Measurements from ENCODE around the gene TMEM134. TPM values are rescaled to one million over a fixed set of nuclear protein-coding genes. Genes with fewer than 3 reads are reported as not detected.

TMEM134 gene
- polyA plus RNA-seq, 4 donors: 41.7 to 80.2 (median 64.6) TPM

DNA sequence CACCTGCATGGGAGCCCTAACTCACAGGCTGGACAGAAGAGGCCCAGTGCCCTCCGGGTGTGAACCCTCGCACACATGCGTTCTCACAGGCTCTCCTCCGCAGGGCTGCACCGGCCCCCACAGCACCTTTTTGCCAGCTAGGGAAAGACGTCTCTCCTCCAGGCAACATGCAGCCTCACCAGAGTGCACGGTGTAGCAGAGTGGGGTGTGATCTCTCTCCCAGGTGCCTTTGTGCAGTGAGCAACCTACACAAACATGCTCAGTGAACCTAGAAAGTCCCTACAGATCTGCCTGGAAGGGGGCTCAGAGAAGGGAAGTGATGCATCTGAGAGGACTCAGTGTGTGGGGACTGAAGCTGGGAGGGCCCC is 57.3 kb downstream of the TMEM134 start:
- no peak for DNase-seq (ENCODE audit: low read depth in 4 of 4, low spot score in 2 of 4)

Other genes starting within 250 kb of the TMEM134 start
- gene GRK2, start 202.8 kb downstream of the TMEM134 start, polyA plus RNA-seq (ENCODE audit: insufficient read length in 4 of 4): 10 to 100 TPM; 51.5 to 68.7 (median 53.0) TPM
- 10 to 100 TPM; 17.4 to 60.8 (median 40.3) TPM for gene ANKRD13D, start 179.9 kb downstream of the TMEM134 start, polyA plus RNA-seq (ENCODE audit: insufficient read length in 4 of 4)
- 10 to 100 TPM; 17.4 to 37.5 (median 28.5) TPM for gene SSH3, start 165.7 kb downstream of the TMEM134 start, polyA plus RNA-seq (ENCODE audit: insufficient read length in 4 of 4)
- 10 to 100 TPM; 18.8 to 40.4 (median 33.4) TPM for gene POLD4, start 115.7 kb downstream of the TMEM134 start, polyA plus RNA-seq (ENCODE audit: insufficient read length in 4 of 4)
- 1 to 10 TPM; 4.9 to 9.2 (median 5.8) TPM for gene CLCF1, start 95.7 kb downstream of the TMEM134 start, polyA plus RNA-seq (ENCODE audit: insufficient read length in 4 of 4)
- 10 to 100 TPM; 16.7 to 34.8 (median 28.9) TPM for gene RAD9A, start 77.3 kb downstream of the TMEM134 start, polyA plus RNA-seq (ENCODE audit: insufficient read length in 4 of 4)
- gene PPP1CA, start 67.4 kb downstream of the TMEM134 start, polyA plus RNA-seq (ENCODE audit: insufficient read length in 4 of 4): 100 to 1,000 TPM; 150 to 187 (median 162) TPM
- 10 to 100 TPM in 2 of 4 donors, 1 to 10 TPM in 2; 3.0 to 11.7 (median 6.7) TPM for gene TBC1D10C, start 65.2 kb downstream of the TMEM134 start, polyA plus RNA-seq (ENCODE audit: insufficient read length in 4 of 4)
- 1 to 10 TPM; 1.3 to 5.0 (median 3.1) TPM for gene CARNS1, start 53.6 kb downstream of the TMEM134 start, polyA plus RNA-seq (ENCODE audit: insufficient read length in 4 of 4)
- gene RPS6KB2, start 40.8 kb downstream of the TMEM134 start, polyA plus RNA-seq (ENCODE audit: insufficient read length in 4 of 4): 10 to 100 TPM; 40.5 to 48.6 (median 44.9) TPM
- 1 to 10 TPM; 1.3 to 2.5 (median 2.2) TPM for gene PTPRCAP, start 31.6 kb downstream of the TMEM134 start, polyA plus RNA-seq (ENCODE audit: insufficient read length in 4 of 4)
- gene CORO1B, start 25.8 kb downstream of the TMEM134 start, polyA plus RNA-seq (ENCODE audit: insufficient read length in 4 of 4): 10 to 100 TPM; 57.9 to 94.3 (median 77.1) TPM
- gene GPR152, start 16.5 kb downstream of the TMEM134 start, polyA plus RNA-seq (ENCODE audit: insufficient read length in 4 of 4): under 1 TPM in 1 of 4 donors, not detected in 3; 0.09 TPM
- gene CABP4, start 13.9 kb downstream of the TMEM134 start, polyA plus RNA-seq (ENCODE audit: insufficient read length in 4 of 4): 1 to 10 TPM in 2 of 4 donors, under 1 TPM in 2; 0.35 to 1.9 (median 0.93) TPM
- gene AIP, start 13.8 kb upstream of the TMEM134 start, polyA plus RNA-seq (ENCODE audit: insufficient read length in 4 of 4): 10 to 100 TPM; 58.4 to 79.5 (median 70.7) TPM
- gene PITPNM1, start 36.1 kb upstream of the TMEM134 start, polyA plus RNA-seq (ENCODE audit: insufficient read length in 4 of 4): 10 to 100 TPM; 27.5 to 41.0 (median 37.8) TPM
- 10 to 100 TPM; 34.0 to 68.5 (median 55.9) TPM for gene CDK2AP2, start 38.9 kb upstream of the TMEM134 start, polyA plus RNA-seq (ENCODE audit: insufficient read length in 4 of 4)
- under 1 TPM; 0.30 to 0.68 (median 0.33) TPM for gene CABP2, start 54.2 kb upstream of the TMEM134 start, polyA plus RNA-seq (ENCODE audit: insufficient read length in 4 of 4)
- gene GSTP1, start 114.6 kb upstream of the TMEM134 start, polyA plus RNA-seq (ENCODE audit: insufficient read length in 4 of 4): 100 to 1,000 TPM; 694 to 850 (median 763) TPM
- gene NDUFV1, start 137.7 kb upstream of the TMEM134 start, polyA plus RNA-seq (ENCODE audit: insufficient read length in 4 of 4): 100 to 1,000 TPM; 154 to 243 (median 225) TPM
- 1 to 10 TPM; 3.7 to 7.7 (median 6.6) TPM for gene NUDT8, start 160.7 kb upstream of the TMEM134 start, polyA plus RNA-seq (ENCODE audit: insufficient read length in 4 of 4)
- under 1 TPM in 2 of 4 donors, not detected in 2; 0.22 TPM for gene TBX10, start 170.5 kb upstream of the TMEM134 start, polyA plus RNA-seq (ENCODE audit: insufficient read length in 4 of 4)
- 10 to 100 TPM; 21.9 to 32.3 (median 27.4) TPM for gene ACY3, start 181.5 kb upstream of the TMEM134 start, polyA plus RNA-seq (ENCODE audit: insufficient read length in 4 of 4)
- 1 to 10 TPM; 1.9 to 5.4 (median 2.3) TPM for gene ALDH3B2, start 205.4 kb upstream of the TMEM134 start, polyA plus RNA-seq (ENCODE audit: insufficient read length in 4 of 4)